ENCODE data around the gene MARK3.
"Not testable (repeated sequence)": the region's sequence is repeated elsewhere in the genome, so short reads cannot be mapped to it uniquely, and the experiment has no call there.

MARK3 gene

GRCh38 chr14:103385152-103385928 lies at the start of gene MARK3:
Gene MARK3 (plus strand): TSS chr14:103385415. CDS start chr14:103386030, 615 bp downstream.
- peak; percentile 97 for DNase-seq

DNA sequence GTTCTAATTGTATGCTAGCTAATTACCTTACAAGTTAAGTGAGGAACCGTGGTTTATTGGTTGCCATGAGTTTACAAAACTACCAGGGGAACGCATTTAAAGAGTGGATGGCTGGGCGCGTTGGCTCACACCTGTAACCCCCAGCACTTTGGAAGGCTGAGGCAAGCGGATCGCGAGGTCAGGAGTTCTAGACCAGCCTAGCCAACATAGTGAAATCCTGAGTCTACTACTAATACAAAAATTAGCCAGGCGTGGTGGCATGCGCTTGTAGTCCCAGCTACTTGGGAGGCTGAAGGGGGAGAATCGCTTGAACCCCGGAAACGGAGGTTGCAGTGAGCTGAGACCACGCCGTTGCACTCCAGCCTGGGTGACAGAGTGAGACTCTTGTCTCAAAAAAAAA lies 49.0 kb upstream of the MARK3 start:
- DNase-seq, result no peak

DNA sequence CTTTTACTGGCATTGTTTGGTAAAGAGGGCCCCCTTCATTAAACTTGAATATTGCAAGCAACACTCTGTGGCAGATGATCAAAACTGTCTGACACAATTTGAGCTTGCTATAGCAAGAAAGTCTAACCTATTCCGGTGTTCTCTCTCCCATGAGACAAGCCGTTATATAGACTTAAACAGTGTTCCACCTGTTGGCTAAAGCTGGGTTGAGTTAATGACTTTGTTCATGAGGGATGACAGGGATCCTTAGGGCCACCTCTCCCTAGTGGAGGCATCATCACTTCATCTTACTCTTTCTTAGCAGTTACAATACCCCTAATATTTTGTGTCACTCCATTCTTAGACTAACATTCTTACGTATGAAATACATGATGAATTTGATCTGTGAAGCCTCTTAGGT lies 47.4 kb upstream of the MARK3 start:
- DNase-seq, result no peak

GRCh38 chr14:103339561-103339960 lies 45.7 kb upstream of the MARK3 start:
- no peak for DNase-seq

DNA sequence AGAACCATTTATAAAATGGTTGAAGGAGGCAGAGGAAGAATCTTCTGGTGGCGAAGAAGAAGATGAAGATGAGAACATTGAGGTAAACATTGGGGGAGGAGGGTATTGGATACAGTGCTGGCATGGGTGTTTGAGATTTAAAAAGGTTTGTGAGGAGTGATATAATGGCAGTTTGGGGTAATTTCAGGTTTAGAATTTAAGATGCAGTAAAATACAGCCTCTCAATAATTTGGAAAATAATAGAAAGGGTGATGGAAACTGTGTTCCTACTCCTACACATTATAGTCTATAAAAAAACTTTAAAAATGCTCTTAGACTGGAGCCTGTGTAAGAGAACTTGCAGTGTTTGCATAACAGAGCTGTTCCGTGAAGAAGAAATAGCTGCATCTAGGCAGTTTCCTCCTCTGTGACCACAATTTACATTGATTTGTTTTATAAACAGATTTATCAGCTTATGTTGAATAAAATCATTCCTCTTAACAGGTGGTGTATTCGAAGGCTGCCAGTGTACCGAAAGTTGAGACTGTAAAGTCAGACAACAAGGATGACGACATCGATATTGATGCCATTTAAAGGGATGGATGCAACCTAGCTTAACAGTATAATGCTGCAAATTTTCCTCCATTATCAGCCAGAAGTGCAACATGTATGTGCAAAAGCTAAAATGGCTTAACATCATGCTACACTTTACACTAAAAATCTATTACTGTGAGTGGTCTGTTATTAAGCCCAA lies 44.6 kb upstream of the MARK3 start:
- DNase-seq, result no peak

DNA sequence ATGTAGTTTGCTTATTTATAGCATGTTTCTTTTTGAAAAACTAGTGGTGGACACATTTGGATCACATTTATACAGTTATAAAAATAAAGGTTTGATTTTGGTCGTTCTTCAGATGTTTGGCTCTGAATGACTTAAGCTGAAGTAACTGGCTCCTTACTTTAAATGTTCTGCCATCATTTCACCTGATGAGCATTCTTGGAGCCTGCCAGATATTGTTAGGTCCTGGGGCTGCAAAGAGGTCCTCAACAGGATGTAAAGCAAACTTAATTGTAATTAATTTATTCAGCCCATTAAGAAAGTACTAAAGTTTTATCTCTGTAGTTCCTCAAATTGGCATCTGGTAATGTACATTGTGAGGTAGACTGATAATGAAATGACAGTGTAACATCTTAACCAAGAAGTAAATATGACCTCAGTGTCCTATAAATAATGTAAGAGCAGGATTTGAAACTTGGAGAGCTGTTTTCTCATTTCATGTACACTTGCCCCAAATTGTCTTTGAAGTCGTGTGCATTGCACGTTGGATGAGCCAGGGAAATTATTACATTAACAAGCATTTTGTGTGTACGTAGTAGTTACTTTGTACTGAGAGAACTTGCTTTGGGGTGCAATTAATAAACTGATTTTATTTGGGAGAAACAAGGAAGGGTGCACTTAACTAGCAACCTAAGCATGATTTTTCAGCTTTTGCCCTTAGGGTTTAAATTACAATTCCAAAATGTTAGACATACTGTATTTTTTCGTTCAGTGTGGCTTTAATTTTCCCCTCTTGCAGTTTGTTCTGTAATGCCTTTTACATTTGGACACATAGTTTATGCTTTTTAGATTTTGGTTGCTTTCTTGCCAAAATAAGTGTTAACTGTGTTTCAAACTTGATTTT lies 43.7 kb upstream of the MARK3 start:
- DNase-seq, result no peak

- no peak for DNase-seq
Measured at GRCh38 chr14:103343164-103343879, 41.9 kb upstream of the MARK3 start.

DNA sequence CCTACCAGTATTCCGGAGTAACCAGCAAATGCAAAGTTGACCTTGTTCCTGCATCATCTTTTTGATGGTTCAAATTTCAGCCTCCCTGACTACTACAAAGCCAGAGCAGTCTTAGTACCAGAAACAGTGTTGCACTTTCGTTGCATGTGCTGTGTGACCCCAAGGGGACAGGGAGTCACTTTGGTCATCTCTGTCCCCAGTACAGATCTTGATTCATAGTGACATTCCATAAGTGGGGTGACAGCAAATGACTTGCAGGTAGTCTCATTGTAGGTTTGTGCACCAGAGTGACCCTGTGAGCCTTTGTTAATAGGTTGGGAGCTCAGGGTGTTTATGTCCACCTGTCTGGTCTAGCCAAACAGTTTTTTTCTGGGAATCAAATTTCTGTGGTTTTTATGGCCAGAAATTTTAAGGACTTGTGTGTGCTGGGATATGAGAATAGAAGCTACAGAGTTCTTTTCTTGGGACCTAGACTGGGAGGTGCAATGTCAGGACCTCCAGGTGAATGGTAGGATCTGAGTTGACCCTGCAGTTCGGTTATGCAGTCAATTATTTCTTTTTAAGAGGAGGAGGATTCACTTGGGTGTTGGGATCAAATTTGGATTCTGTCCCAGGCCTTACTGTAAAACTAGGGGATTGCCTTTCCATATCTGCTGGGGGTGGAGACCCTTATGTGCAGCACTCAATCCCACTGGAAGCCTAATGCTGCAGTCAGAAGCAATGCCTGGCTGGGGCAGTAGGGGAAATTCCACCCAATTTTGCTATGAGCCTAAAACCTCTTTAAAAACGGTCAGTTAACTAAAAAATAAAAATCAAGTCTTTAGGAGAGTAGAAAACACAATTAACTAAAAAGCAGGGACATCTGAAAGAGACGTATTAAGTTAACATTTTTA lies 41.1 kb upstream of the MARK3 start:
- no peak for DNase-seq

DNA sequence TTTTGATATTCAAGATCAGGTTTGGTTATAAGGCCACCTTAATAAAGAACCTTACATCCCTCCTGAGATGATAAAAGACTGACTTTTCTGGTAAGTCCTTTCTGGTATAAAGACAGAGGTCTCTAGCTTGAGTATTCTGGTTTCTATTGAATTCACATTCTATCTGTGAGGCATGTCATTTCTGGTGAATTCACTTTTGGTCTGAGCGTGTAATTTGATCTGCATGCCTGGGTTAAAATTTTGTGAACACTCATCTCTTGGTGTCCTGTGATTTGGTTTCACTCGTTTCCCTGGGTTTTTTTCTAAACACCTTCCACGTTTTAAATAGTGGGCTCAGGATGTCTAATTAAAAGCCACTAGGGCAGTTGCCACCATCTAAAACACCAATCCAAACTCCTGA lies 38.9 kb upstream of the MARK3 start:
- DNase-seq, result no peak

GRCh38 chr14:103347091-103347815 lies 38.0 kb upstream of the MARK3 start:
- no peak for DNase-seq

GRCh38 chr14:103348154-103348553 lies 37.1 kb upstream of the MARK3 start:
- DNase-seq, result no peak

GRCh38 chr14:103349982-103350381 lies 35.2 kb upstream of the MARK3 start:
- DNase-seq, result no peak

GRCh38 chr14:103353362-103353761 lies 31.9 kb upstream of the MARK3 start:
- no peak for DNase-seq

- DNase-seq, result no peak
Measured at GRCh38 chr14:103354141-103354540, 31.1 kb upstream of the MARK3 start.

GRCh38 chr14:103356024-103356682 lies 29.1 kb upstream of the MARK3 start:
- no peak for DNase-seq

DNA sequence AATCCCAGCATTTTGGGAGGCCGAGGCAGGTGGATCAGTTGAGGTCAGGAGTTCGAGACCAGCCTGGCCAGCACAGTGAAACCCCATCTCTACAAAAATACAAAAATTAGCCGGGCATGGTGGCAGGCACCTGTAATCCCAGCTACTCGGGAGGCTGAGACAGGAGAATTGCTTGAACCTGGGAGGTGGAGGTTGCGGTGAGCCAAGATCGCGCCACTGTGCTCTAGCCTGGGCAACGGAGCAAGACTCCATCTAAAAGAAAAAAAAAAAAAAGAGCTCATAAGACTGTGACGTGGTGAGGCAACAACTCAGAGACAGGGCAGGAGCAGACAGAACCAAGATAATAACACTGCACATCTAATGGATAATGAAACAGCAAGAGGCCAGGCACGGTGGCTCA lies 27.7 kb upstream of the MARK3 start:
- DNase-seq, result not testable (repeated sequence)

- DNase-seq, result no peak
Measured at GRCh38 chr14:103360548-103360947, 24.7 kb upstream of the MARK3 start.

- no peak for DNase-seq
Measured at GRCh38 chr14:103361867-103362266, 23.3 kb upstream of the MARK3 start.

DNA sequence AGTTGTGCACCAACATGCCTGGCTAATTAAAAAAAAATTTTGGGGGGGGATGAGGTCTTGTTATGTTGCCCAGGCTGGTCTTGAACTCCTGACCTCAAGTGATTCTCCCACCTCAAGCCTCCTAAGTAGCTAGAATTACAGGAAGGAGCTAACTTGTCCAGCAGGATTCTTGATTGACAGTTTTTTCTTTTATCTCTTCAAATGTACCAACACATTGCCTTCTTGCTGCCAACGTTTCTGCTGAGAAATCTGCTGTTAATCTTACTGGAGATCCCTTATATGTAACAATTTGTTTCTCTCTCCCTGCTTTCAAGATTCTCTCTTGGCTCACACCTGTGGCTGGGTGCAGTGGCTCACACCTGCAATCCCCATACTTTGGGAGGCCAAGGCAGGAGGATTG lies 22.4 kb upstream of the MARK3 start:
- DNase-seq, result no peak

- DNase-seq, result no peak
Measured at GRCh38 chr14:103366741-103367140, 18.5 kb upstream of the MARK3 start.

All from stimulated activated CD4-positive, alpha-beta T cell treated with anti-CD3 and anti-CD28 coated beads, Interleukin-2, amount 100 ng/mL, for 24 hours (primary cell).